Measurements from ENCODE around the gene DDX17.

The DDX17 gene

GRCh38 chr22:38461414-38462081 is 44.6 kb downstream of the DDX17 start:
- no peak for TF ChIP-seq CTCF (IDR thresholded peaks at IDR 0.05)

GRCh38 chr22:38461057-38461413 is 45.1 kb downstream of the DDX17 start:
- TF ChIP-seq CTCF (IDR thresholded peaks at IDR 0.05), result no peak

- TF ChIP-seq CTCF (IDR thresholded peaks at IDR 0.05), result no peak
Observed at GRCh38 chr22:38460426-38460840, 45.7 kb downstream of the DDX17 start.

GRCh38 chr22:38456841-38457699 is 49.0 kb downstream of the DDX17 start:
- TF ChIP-seq CTCF (IDR thresholded peaks at IDR 0.05), result no peak

GRCh38 chr22:38456272-38456835 is 49.8 kb downstream of the DDX17 start:
- no peak for TF ChIP-seq CTCF (IDR thresholded peaks at IDR 0.05)

GRCh38 chr22:38455530-38456271 is 50.4 kb downstream of the DDX17 start:
- TF ChIP-seq CTCF (IDR thresholded peaks at IDR 0.05), result no peak

GRCh38 chr22:38455076-38455529 is 51.0 kb downstream of the DDX17 start, which contains the start of gene KCNJ4:
Gene KCNJ4, minus strand, starts transcription at chr22:38455199. Its CDS starts 27,067 bp downstream, at chr22:38428132.
- no peak for TF ChIP-seq CTCF (IDR thresholded peaks at IDR 0.05)

Data from LNCAP (cell line).